Small intestine (tissue), 7 donors: ENCODE data around the gene ATP5F1E. TPM values are rescaled to one million over a fixed set of nuclear protein-coding genes. Genes with fewer than 3 reads are reported as not detected.

Experiments used
- DNase-seq, 2 donors: peaks; one replicate each; pipeline versions ENCODE4 v3.0.0 to v3.0.0-alpha.2; 2013
- FAIRE-seq: peaks from 2 replicates; lab custom pipeline; 2012; peaks lifted over from hg19 to GRCh38; lab: Jason Lieb, UNC
- H3K27ac ChIP-seq, 3 donors: one replicate each; pipeline ENCODE4 v1.5.1; 2013; ENCODE audit warnings: low read length in 2 of 3, mild to moderate bottlenecking in 2 of 3, control low read depth in 1 of 3, inconsistent platforms in 1 of 3, low read depth in 1 of 3, moderate library complexity in 1 of 3
- H3K27me3 ChIP-seq, 3 donors: one replicate each; pipeline ENCODE4 v1.6.1; 2013; ENCODE audit warnings: low read length in 3 of 3, inconsistent platforms in 1 of 3; ENCODE audit not compliant: control insufficient read depth in 3 of 3, insufficient read depth in 3 of 3
- H3K36me3 ChIP-seq, 3 donors: one replicate each; pipeline ENCODE4 v1.6.1; 2013; ENCODE audit warnings: low read length in 3 of 3, inconsistent platforms in 1 of 3, low read depth in 1 of 3, mild to moderate bottlenecking in 1 of 3, moderate library complexity in 1 of 3; ENCODE audit not compliant: control insufficient read depth in 3 of 3, insufficient read depth in 2 of 3
- H3K4me1 ChIP-seq, 3 donors: one replicate each; pipeline ENCODE4 v1.6.1; 2013; ENCODE audit warnings: low read length in 2 of 3, inconsistent platforms in 1 of 3, low read depth in 1 of 3, mild to moderate bottlenecking in 1 of 3, moderate library complexity in 1 of 3; ENCODE audit not compliant: control insufficient read depth in 3 of 3, insufficient read depth in 2 of 3
- H3K4me3 ChIP-seq, 3 donors: one replicate each; pipeline ENCODE4 v1.5.1; 2013; ENCODE audit warnings: low read length in 3 of 3, control low read depth in 1 of 3, inconsistent platforms in 1 of 3, low read depth in 1 of 3, mild to moderate bottlenecking in 1 of 3, moderate library complexity in 1 of 3
- H3K9me3 ChIP-seq, 2 donors: one replicate each; pipeline ENCODE4 v1.6.1; 2013; ENCODE audit warnings: low read depth in 1 of 2, low read length in 1 of 2; ENCODE audit not compliant: control insufficient read depth in 2 of 2, insufficient read depth in 1 of 2
- WGBS, 3 donors: extraction: QIAGEN DNeasy Blood & Tissue Kit; methylation state at CpG; one replicate each; pipeline ENCODE4 v1.1.7; 2013; 5-methylcytosine and 5-hydroxymethylcytosine counted together
- polyA plus RNA-seq, 4 donors: library from polyadenylated mRNA; stranded (reverse) in 3 of 4; unstranded in 1 of 4; fragments of 200-250 nt in 3 of 4; fragments of 120-200 nt in 1 of 4; gene quantifications; one replicate each; pipeline versions ENCODE4 v1.2.1 to v1.2.3, GENCODE V29; 2013
- donor health status: healthy with polysubstance abuse.
- donor health status: control.
- donor health status: control.
- donor health status: Bipolar disorder and iron deficiency.
- donor health status: healthy.

ATP5F1E gene
- polyA plus RNA-seq, 4 donors = 49.6 to 87.5 (median 69.8) TPM

GRCh38 chr20:59071216-59071615, 39.1 kb upstream of the ATP5F1E start:
- H3K27ac ChIP-seq = no peak overlapping the region
- FAIRE-seq = no peak
- no peaks in the 10 kb centered on the region for H3K36me3 ChIP-seq
- H3K4me3 ChIP-seq = no peak overlapping the region
- H3K27me3 ChIP-seq = peaks cover 0 to 8% (median 8%) of the 10 kb centered on the region in 3 donors
- DNase-seq = no peak
- H3K9me3 ChIP-seq = no peaks in the 10 kb centered on the region
- H3K4me1 ChIP-seq = no peaks in the 10 kb centered on the region
- 75 to 84% (median 79%) methylated on average over 1 of the region's 1 CpG for WGBS, 3 donors

GRCh38 chr20:59069026-59069425, 36.9 kb upstream of the ATP5F1E start:
- no peak for FAIRE-seq
- no peak for DNase-seq
- H3K27me3 ChIP-seq = peaks cover 0 to 4% (median 2%) of the 10 kb centered on the region in 3 donors
- H3K4me1 ChIP-seq = no peaks in the 10 kb centered on the region
- no peak overlapping the region for H3K27ac ChIP-seq
- 48 to 66% (median 49%) methylated on average over 2 of the region's 2 CpGs for WGBS, 3 donors
- no peaks in the 10 kb centered on the region for H3K36me3 ChIP-seq
- H3K4me3 ChIP-seq = no peak overlapping the region
- H3K9me3 ChIP-seq = no peaks in the 10 kb centered on the region

DNA sequence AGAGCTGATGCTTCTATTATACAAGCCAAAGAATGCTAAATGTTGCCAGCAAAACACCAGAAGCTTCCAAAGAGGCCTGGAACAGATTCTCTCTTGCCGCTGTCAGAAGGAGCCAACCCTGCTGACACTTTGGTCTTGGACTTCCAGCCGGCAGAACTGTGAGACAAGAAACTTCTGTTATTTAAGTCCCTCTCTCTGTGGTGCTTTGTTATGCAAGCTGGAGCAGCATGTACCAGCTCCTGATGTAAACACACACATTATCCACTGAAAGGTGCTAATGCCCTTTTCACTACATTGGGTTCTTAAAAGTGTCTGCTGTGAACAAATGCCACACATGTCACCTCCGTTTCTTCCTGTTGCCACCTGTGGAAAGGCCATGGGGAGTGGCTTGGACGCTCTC, 36.4 kb upstream of the ATP5F1E start:
- H3K4me1 ChIP-seq = no peaks in the 10 kb centered on the region
- H3K27ac ChIP-seq = no peak overlapping the region
- DNase-seq (no peak), FAIRE-seq (no peak)
- no peaks in the 10 kb centered on the region for H3K36me3 ChIP-seq
- no peaks in the 10 kb centered on the region for H3K9me3 ChIP-seq
- 76 to 89% (median 87%) methylated on average over 4 of the region's 4 CpGs for WGBS, 3 donors
- peaks cover 0 to 3% (median 2%) of the 10 kb centered on the region in 3 donors for H3K27me3 ChIP-seq
- H3K4me3 ChIP-seq = no peak overlapping the region

DNA sequence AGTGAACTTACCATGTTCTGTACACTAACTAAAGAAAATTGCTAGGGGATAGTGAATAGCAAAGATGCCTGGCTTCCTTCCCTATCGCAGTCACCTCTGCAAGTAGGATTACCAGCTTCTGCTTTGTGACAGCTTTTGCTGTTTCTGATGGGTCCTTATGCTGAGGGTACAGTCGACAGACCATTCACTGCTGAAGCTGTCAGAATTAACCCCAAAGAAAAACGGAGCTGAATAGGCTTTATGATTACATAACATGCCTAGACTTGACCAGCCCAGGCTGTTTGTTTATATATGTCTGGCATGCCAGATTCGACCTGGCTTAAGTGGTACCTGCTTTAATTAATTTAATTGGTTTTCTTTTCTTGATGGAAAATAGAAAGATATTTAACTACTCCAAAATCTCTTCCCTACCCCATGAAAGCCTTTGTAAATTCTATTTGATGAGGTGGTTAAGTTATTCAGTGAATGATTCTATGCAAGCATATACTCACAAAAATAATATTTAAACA, 32.1 kb upstream of the ATP5F1E start:
- H3K4me3 ChIP-seq = no peak overlapping the region
- no peaks in the 10 kb centered on the region for H3K27me3 ChIP-seq
- H3K36me3 ChIP-seq = no peaks in the 10 kb centered on the region
- DNase-seq (no peak), FAIRE-seq (no peak)
- H3K4me1 ChIP-seq = no peaks in the 10 kb centered on the region
- WGBS, 3 donors = 52 to 65% (median 63%) methylated on average over 4 of the region's 4 CpGs
- no peaks in the 10 kb centered on the region for H3K9me3 ChIP-seq
- no peak overlapping the region for H3K27ac ChIP-seq

DNA sequence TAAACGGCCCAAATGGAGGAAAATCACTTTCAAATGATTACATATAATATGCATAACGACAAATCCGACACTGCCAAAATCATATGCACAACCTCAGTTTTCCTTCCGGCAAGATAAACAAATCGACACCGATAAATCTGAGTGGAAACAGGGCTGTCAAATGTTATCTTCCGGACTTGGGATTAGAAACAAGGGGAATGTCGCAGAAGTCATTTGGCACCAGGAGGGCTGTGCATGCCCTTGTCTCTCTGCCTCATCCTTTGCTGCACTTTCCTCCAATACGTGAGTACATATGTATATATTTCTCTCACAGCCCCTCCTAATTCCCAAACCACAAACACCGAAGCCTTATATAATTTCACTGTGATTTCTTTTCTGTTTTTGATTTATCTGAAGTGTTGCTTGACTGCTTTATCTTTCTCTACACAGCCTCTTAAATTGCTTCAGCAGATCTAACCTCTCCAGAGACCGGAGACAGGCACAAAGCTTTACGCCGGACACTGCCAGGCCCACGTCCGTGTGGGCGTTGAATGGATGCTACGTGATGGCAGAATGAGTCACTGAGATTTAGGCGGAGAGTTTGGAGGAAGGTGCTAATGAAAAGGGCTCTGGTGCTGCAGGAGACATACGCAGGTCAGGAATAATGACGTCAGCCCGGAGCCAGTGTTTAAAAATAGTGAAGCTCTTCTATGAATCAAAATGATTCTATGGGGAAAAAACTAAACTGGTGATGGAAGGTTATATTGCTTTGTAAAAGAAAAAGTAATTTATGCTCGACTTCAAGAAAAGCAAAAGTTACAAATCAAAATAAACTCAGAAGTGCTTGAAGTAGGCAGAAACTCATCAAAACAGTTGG, 31.5 kb upstream of the ATP5F1E start:
- FAIRE-seq = no peak

DNA sequence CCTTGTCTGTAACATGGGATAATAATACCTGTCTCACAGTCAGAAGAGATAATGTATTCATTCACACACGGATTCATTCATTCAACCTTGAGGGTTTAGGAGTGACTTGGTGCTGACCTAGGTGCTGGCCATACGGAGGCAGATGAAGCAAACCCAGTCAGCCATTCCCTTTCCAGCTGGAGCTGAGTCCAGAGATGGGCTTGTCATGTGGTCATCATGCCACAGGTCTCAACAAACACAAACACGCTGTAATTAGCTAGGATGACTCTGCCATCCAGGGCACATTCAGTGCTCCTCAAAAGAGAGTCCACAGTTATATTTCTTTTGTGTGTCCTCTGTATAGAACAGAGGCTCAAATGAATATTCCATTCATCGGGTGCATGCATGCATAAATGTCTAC, 29.9 kb upstream of the ATP5F1E start:
- H3K27me3 ChIP-seq = no peaks in the 10 kb centered on the region
- no peak for FAIRE-seq
- no peak for DNase-seq
- WGBS, 3 donors = 70 to 77% (median 77%) methylated on average over 4 of the region's 4 CpGs
- H3K4me1 ChIP-seq = no peaks in the 10 kb centered on the region
- H3K4me3 ChIP-seq = no peak overlapping the region
- no peaks in the 10 kb centered on the region for H3K9me3 ChIP-seq
- no peak overlapping the region for H3K27ac ChIP-seq
- no peaks in the 10 kb centered on the region for H3K36me3 ChIP-seq

More for the DNA sequence above, 31.5 kb upstream of the ATP5F1E start:
- H3K4me3 ChIP-seq = no peak overlapping the region
- no peaks in the 10 kb centered on the region for H3K36me3 ChIP-seq
- DNase-seq = no peak
- H3K4me1 ChIP-seq = no peaks in the 10 kb centered on the region
- WGBS, 3 donors = 52 to 56% (median 53%) methylated on average over 22 of the region's 22 CpGs
- no peaks in the 10 kb centered on the region for H3K27me3 ChIP-seq
- H3K9me3 ChIP-seq = no peaks in the 10 kb centered on the region
- no peak overlapping the region for H3K27ac ChIP-seq

DNA sequence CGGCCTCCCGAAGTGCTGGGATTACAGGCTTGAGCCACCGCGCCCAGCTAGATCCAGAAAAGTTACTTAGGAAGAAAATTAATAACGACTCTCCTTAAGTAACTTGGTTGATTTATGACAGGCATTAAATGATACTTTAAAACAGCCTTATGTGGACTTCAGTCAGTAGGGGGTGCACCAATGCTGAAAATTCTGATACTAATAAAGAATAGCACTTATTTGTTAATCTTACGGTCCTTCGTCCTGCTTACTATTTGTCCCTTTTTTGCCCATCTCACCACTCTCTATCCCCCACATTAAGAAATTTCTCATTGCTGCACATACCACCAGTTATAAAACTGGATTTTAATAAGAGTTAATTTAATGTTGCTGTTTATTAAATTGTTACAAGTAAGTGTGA, 23.2 kb upstream of the ATP5F1E start:
- DNase-seq = peak in 1 of 2 donors; percentile 43
- H3K36me3 ChIP-seq = no peaks in the 10 kb centered on the region
- no peak overlapping the region for H3K4me3 ChIP-seq
- no peaks in the 10 kb centered on the region for H3K27me3 ChIP-seq
- WGBS, 3 donors = 9 to 41% (median 28%) methylated on average over 7 of the region's 7 CpGs
- H3K27ac ChIP-seq = no peak overlapping the region
- no peaks in the 10 kb centered on the region for H3K4me1 ChIP-seq
- H3K9me3 ChIP-seq = no peaks in the 10 kb centered on the region
- no peak for FAIRE-seq

DNA sequence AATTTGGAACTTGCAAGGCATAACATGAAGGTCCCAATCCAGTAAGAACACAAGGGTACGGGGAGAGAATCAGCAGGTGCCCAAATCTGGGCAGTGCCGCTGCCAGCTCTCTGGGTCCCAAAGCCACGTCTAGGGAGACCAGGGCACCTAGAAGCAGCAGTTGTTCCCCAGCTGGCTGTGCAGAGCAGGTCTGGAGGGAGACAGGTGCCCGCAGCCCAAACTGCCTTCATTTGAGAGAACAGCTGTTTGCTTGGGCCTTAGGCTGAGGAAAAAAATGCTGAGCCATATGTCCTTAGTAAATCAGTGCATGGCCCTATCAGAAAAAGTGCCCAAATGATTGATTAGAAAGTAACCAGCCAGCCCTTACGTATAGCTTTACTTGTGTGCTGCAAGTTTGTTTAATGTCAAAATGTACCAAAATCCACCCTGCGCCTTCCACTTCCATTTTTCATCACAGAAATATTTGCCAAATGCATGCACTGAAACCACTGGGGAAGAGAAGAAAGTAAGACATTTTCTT, 19.6 kb upstream of the ATP5F1E start:
- 76 to 81% (median 78%) methylated on average over 6 of the region's 6 CpGs for WGBS, 3 donors
- H3K36me3 ChIP-seq = no peaks in the 10 kb centered on the region
- no peak for DNase-seq
- H3K4me3 ChIP-seq = no peak overlapping the region
- no peaks in the 10 kb centered on the region for H3K27me3 ChIP-seq
- H3K27ac ChIP-seq = no peak overlapping the region
- no peak for FAIRE-seq
- H3K9me3 ChIP-seq = no peaks in the 10 kb centered on the region
- H3K4me1 ChIP-seq = peaks cover 0 to 15% (median 4%) of the 10 kb centered on the region in 3 donors
